ENCODE data around the gene HACD4.

Gene HACD4

DNA sequence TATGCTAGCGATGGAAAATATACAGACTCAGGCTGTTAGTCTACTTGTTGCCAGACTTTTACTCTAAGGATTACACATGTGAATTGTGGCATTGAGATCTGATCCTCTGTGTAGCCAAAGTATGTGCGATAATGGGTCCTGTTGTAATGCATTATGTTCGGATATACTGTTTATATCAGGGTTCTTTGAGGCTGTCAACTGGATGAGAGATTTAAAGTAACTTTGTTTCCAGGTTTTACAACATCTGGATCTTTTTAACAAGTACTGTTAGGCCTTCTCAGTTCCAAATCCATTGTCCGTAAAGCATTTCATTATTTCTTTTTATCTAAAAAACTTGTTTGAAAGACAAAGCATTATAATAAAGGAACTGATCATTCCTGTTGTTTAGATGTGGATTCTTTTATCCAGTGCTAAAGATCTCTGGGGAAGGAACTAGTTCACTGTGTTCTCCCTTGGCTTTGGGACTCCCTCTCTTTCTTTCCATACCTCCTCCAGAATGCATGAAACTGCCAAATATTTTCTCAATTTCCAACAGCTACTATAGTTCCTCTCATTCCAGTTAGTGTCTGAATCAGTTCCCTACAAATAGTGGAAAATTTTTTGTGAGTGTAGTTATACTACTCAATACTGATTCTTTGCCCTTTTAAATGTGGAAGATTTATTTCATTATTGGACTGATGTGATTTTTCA lies 68.8 kb downstream of the HACD4 start:
- no peak for DNase-seq

DNA sequence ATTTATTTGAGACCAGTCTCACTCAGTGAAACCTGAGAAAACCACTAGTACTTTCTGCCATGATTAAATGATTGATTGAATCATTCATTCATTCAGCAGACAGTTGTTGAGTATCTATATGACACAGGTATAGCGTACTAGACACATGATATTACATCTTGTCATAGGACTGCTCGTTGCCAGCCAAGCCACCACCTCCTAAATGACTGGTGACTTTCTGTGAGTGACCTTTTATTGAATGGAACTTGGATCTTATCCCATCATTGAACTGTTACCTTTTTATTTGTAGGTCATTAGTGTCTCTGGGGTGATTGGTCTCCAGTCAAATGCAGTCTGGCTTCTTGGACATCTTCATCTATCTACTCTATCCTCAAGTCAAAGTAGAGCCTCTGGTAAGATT lies 80.7 kb downstream of the HACD4 start:
- DNase-seq: no peak

Measured in CD4-positive, alpha-beta T cell treated with Interleukin-1 beta for 1 hour (primary cell).